ENCODE data around the gene TMEM61. TPM values are rescaled to one million over a fixed set of nuclear protein-coding genes. Genes with fewer than 3 reads are reported as not detected.

The TMEM61 gene
- total RNA-seq, 4 donors from 2014 or later = not detected

DNA sequence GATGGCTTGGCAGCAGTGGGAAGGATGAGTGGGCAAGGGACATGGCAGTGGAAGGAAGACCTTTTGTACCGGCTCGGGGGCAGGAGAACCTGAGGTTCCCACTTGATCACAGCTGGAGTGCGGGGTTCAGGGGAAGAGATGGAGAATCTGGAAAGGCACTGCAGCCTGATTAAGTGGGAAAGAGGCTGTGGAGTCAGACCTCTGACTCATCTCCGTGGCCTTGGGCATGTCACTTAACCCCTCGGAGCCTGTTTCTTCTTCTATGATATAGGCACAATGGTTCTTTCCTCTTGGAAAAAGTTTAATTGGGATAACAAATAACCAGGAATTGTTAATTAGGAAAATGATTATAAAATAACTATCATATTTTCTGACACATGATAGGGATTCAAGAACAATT is 13.1 kb upstream of the TMEM61 start:
- TF ChIP-seq CTCF (IDR thresholded peaks at IDR 0.05; ENCODE audit: low read depth) = no peak

- no peak for TF ChIP-seq CTCF (IDR thresholded peaks at IDR 0.05; ENCODE audit: low read depth)
These were observed 11.9 kb upstream of the TMEM61 start for GRCh38 chr1:54968551-54968950.

DNA sequence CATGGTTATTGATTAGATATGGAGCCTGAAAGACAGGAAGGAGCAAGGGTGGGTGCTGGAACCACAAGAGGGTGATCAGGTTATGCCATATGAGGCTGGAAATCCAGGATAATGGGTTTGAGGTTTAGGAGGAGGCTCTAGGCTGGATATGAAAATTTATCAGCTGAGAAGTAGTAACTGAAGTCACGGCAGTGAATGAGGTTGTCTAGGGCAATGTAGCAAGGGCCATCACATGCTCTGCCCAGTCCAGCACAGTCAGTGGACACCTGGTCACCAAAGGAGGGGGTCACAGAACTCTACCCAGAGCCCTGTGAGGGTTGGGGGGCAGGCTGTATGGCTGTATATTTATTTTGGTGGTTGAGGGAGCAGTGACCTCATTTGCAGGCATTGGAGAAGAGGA is 10.5 kb upstream of the TMEM61 start:
- no peak for TF ChIP-seq CTCF (IDR thresholded peaks at IDR 0.05; ENCODE audit: low read depth)

GRCh38 chr1:54970901-54971300 is 9.5 kb upstream of the TMEM61 start:
- no peak for TF ChIP-seq CTCF (IDR thresholded peaks at IDR 0.05; ENCODE audit: low read depth)

DNA sequence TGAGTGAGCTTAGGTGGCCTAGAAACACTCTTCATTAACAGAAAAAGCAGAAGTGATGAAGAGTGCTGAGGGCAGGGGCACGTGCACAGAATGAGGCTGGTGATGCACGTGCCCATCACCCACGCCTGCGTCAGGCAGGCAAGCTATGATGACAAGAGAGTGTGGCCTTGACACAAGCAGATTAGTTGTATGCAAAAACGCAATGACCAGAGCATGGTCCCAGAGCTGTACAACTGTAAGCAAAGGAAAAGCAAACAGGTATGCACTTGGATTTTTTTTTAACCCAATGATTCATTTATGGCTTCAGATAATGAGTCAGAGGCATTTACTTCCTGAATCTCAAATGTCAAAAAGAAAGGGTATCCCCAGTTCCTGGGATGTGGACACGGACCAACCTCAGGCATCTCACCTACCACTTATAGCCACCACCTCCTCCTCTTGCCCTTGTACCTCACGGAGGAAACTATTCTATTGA is 9.1 kb upstream of the TMEM61 start:
- no peak for TF ChIP-seq CTCF (IDR thresholded peaks at IDR 0.05; ENCODE audit: low read depth)

DNA sequence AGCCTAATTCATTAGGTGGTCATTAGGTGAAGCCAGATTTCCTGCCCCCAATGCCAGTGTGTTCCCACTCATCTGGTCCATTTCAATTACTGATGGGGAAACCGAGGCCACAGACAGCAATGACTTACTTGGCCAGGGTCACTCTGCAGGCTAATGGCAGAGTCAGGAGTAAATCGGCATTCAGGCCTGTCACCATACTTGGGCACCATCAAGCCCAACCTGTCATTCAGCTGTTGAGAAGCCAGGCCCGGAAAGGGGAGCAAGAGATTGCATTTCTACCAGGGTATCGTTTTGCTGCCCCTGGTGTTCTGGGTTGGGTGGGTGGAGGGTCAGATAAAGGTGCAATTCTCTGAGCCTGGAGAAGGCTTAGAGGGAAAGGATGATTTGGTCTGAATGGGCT is 8.0 kb upstream of the TMEM61 start:
- no peak for TF ChIP-seq CTCF (IDR thresholded peaks at IDR 0.05; ENCODE audit: low read depth)

GRCh38 chr1:54973205-54973921 is 7.1 kb upstream of the TMEM61 start:
- no peak for TF ChIP-seq CTCF (IDR thresholded peaks at IDR 0.05; ENCODE audit: low read depth)

Measured in subcutaneous adipose tissue (tissue), 4 donors.